HepG2 (cell line): ENCODE measurements around the gene BCL2L1. TPM values are rescaled to one million over a fixed set of nuclear protein-coding genes. Genes with fewer than 3 reads are reported as not detected.

ENCODE experiments used
- CHD2 ChIP-seq: IDR thresholded peaks from 2 replicates; pipeline ENCODE4 v1.6.1; 2011; ENCODE audit warnings: low read depth, low read length, improper control_type of control experiment
- CHD4 ChIP-seq: fragments of 200-600 bp; sonication (generic); IDR thresholded peaks from 2 replicates; pipeline ENCODE4 v1.7.0; 2017; ENCODE audit warnings: mild to moderate bottlenecking, low read length, borderline replicate concordance
- ESRRA ChIP-seq: sonication (generic); formaldehyde crosslinking; IDR thresholded peaks from 2 replicates; pipeline ENCODE4 v1.5.1; 2020; ENCODE audit warnings: mild to moderate bottlenecking, low read depth, missing genetic modification reagents
- FOXP1 ChIP-seq, 2 experiments: fragments of 450-650 bp in 1 of 2; IDR thresholded peaks; 2 replicates each; pipeline ENCODE4 v1.6.1; 2017 to 2018; ENCODE audit warnings: antibody characterized with exemption in 1 of 2
- GATAD1 ChIP-seq: IDR thresholded peaks from 2 replicates; pipeline ENCODE4 v1.6.1; 2016; ENCODE audit warnings: missing genetic modification reagents, missing compliant biosample characterization
- JARID2 ChIP-seq: sonication (generic); formaldehyde crosslinking; IDR thresholded peaks from 2 replicates; pipeline ENCODE4 v1.8.1; 2023; ENCODE audit warnings: missing genetic modification reagents, inconsistent platforms; ENCODE audit not compliant: insufficient replicate concordance
- KLF16 ChIP-seq, 2 experiments: sonication (generic) in 1 of 2; formaldehyde crosslinking in 1 of 2; IDR thresholded peaks; 2 replicates each; pipeline versions ENCODE4 v1.6.1 to v1.8.0; 2016 to 2023; ENCODE audit warnings: missing genetic modification reagents in 2 of 2, missing compliant biosample characterization in 1 of 2
- MZF1 ChIP-seq: sonication (generic); formaldehyde crosslinking; IDR thresholded peaks from 2 replicates; pipeline ENCODE4 v1.8.1; 2023; ENCODE audit warnings: mild to moderate bottlenecking, missing genetic modification reagents, borderline replicate concordance
- ONECUT2 ChIP-seq: sonication (generic); formaldehyde crosslinking; IDR thresholded peaks from 2 replicates; pipeline ENCODE4 v1.4.0; 2020; ENCODE audit warnings: missing genetic modification reagents
- PLRG1 ChIP-seq: fragments of 450-650 bp; conservative IDR thresholded peaks from 2 replicates; pipeline ENCODE4 v1.6.1; 2016
- SCMH1 ChIP-seq: sonication (generic); formaldehyde crosslinking; IDR thresholded peaks from 2 replicates; pipeline ENCODE4 v1.9.0; 2021; ENCODE audit warnings: missing genetic modification reagents, mild to moderate bottlenecking, borderline replicate concordance
- SOX13 ChIP-seq, 3 experiments: fragments of 450-650 bp in 1 of 3; sonication (generic) in 1 of 3; formaldehyde crosslinking in 1 of 3; IDR thresholded peaks in 2 of 3; conservative IDR thresholded peaks in 1 of 3; 2 replicates each; pipeline versions ENCODE4 v1.5.0 to v1.6.1; 2016 to 2020; ENCODE audit warnings: antibody characterized with exemption in 1 of 3, mild to moderate bottlenecking in 1 of 3, missing compliant biosample characterization in 1 of 3, missing genetic modification reagents in 1 of 3, moderate library complexity in 1 of 3
- TOPORS ChIP-seq: sonication (generic); formaldehyde crosslinking; IDR thresholded peaks from 2 replicates; pipeline ENCODE4 v1.8.0; 2023; ENCODE audit warnings: mild to moderate bottlenecking, missing genetic modification reagents
- ZNF207 ChIP-seq: fragments of 450-650 bp; IDR thresholded peaks from 2 replicates; pipeline ENCODE4 v1.6.1; 2016; ENCODE audit warnings: antibody characterized with exemption, borderline replicate concordance
- ZNF792 ChIP-seq: IDR thresholded peaks from 2 replicates; pipeline ENCODE4 v1.6.1; 2016
- ZNF878 ChIP-seq: sonication (generic); formaldehyde crosslinking; IDR thresholded peaks from 2 replicates; pipeline ENCODE4 v1.8.1; 2023; ENCODE audit warnings: mild to moderate bottlenecking, missing genetic modification reagents, moderate library complexity
- ZSCAN21 ChIP-seq: sonication (generic); formaldehyde crosslinking; IDR thresholded peaks from 2 replicates; pipeline ENCODE4 v1.8.0; 2022; ENCODE audit warnings: mild to moderate bottlenecking, missing genetic modification reagents, moderate library complexity, borderline replicate concordance
- polyA plus RNA-seq, 8 experiments: library from polyadenylated mRNA; depleted of rRNA in 3 of 8; stranded (reverse) in 7 of 8; unstranded in 1 of 8; fragments of >200 nt; fragmentation: Illumina TruSeq in 4 of 8; extraction: Trizol in 4 of 8; gene quantifications; 2 replicates each; pipeline versions ENCODE4 v1.2.1 to v1.2.3, GENCODE V29; 2011 to 2016; ENCODE audit warnings: low read depth in 4 of 8, missing spikeins in 1 of 8, mixed read lengths in 1 of 8; ENCODE audit not compliant: insufficient read depth in 1 of 8
- total RNA-seq, 5 experiments: library from RNA; depleted of rRNA; stranded (reverse); fragments of >200 nt; fragmentation: Illumina TruSeq; extraction: Trizol; gene quantifications; 2 replicates each; pipeline ENCODE4 v1.2.3, GENCODE V29; 2016; ENCODE audit warnings: low read depth in 1 of 5
- TF ChIP-seq, protein P1 (sequence below), 2 experiments: sonication (generic) in 1 of 2; formaldehyde crosslinking in 1 of 2; IDR thresholded peaks; 2 replicates each; pipeline versions ENCODE4 v1.4.0 to v1.6.1; 2018 to 2020; ENCODE audit warnings: missing genetic modification reagents in 2 of 2, borderline replicate concordance in 1 of 2, low read depth in 1 of 2, mild to moderate bottlenecking in 1 of 2, missing biosample characterization in 1 of 2
- TF ChIP-seq, protein P2 (sequence below): sonication (generic); formaldehyde crosslinking; IDR thresholded peaks from 2 replicates; pipeline ENCODE4 v1.5.1; 2020; ENCODE audit warnings: mild to moderate bottlenecking, missing genetic modification reagents, moderate library complexity
- TF ChIP-seq, protein P3 (sequence below): sonication (generic); formaldehyde crosslinking; IDR thresholded peaks from 2 replicates; pipeline ENCODE4 v1.4.0; 2020; ENCODE audit warnings: missing genetic modification reagents

Gene BCL2L1
- total and polyA plus RNA-seq, 2 of the 13 experiments (the other 11 are each of a cell fraction or from before 2014, with no cell fraction given) = 164 to 258 TPM

DNA sequence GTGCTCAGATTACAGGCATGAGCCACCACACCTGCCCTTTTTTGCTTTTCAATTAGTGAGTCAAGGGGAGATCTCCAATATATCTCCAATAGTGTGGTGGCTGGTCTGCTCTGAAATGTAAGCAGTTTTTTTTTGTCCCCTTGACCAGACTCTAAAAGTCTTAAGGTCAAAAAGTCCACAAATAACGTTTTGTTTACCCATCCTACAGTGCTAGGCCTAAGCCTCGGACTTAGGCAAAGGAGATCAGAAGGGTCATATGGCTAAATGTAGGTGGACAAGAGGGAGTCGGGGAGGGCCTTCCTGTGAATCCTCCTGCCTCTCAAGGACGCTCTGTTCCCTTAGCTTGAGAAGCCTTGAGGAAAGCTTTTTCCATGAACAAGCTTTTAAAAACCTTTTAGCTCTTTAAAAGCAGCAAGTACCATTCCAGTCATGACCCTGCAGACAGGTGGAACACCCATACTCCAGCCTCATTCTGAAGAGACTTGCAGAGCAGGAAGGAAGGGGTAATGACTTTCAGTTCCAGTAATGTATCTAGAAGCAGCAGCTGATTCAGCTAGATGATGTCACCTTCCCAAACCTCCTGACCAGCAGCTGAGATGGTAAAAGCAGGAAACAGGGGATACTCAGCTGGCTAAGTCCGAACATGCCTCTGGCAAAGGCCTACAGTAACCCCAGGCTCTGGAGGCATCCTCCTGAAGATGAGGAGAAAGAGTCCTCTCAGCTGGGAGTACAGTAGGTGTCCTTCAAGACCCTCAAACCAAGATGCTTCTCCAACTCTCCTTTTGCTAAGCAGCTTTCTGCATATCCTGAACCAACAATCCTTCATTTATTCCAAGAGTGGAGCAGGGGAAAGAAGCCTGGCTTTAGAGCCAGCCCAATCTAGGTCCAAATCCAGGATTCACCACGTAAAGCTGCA is 23.6 kb downstream of the BCL2L1 start (continued):
- TF ChIP-seq SOX13 (IDR thresholded peaks at IDR 0.05) = peak; percentile 36; the same call in 1 of the 2 replicates
- peak in 1 of 2 experiments; percentile 81; a peak in 2 of 4 replicates for TF ChIP-seq SOX13 (CRISPR knock-in tag; conservative IDR thresholded peaks at IDR 0.05 in 1 of 2, IDR thresholded peaks at IDR 0.05 in 1 of 2)
- TF ChIP-seq KLF16 (CRISPR knock-in tag; IDR thresholded peaks at IDR 0.05) = peak in 1 of 2 experiments; percentile 67; a peak in 2 of 4 replicates
- TF ChIP-seq, protein P1, sequence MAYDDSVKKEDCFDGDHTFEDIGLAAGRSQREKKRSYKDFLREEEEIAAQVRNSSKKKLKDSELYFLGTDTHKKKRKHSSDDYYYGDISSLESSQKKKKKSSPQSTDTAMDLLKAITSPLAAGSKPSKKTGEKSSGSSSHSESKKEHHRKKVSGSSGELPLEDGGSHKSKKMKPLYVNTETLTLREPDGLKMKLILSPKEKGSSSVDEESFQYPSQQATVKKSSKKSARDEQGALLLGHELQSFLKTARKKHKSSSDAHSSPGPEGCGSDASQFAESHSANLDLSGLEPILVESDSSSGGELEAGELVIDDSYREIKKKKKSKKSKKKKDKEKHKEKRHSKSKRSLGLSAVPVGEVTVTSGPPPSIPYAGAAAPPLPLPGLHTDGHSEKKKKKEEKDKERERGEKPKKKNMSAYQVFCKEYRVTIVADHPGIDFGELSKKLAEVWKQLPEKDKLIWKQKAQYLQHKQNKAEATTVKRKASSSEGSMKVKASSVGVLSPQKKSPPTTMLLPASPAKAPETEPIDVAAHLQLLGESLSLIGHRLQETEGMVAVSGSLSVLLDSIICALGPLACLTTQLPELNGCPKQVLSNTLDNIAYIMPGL (CRISPR knock-in tag; IDR thresholded peaks at IDR 0.05; ENCODE audit: borderline replicate concordance in 1 of 2, low read depth in 1 of 2) = 0 out of 4 replicates have a peak, but pooled peaks of 1 of the 2 experiments have one; percentile 23
- TF ChIP-seq, protein P2, sequence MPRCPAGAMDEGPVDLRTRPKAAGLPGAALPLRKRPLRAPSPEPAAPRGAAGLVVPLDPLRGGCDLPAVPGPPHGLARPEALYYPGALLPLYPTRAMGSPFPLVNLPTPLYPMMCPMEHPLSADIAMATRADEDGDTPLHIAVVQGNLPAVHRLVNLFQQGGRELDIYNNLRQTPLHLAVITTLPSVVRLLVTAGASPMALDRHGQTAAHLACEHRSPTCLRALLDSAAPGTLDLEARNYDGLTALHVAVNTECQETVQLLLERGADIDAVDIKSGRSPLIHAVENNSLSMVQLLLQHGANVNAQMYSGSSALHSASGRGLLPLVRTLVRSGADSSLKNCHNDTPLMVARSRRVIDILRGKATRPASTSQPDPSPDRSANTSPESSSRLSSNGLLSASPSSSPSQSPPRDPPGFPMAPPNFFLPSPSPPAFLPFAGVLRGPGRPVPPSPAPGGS (CRISPR knock-in tag) = no peak; the same call in 1 of the 2 replicates
- no peak for TF ChIP-seq MZF1 (CRISPR knock-in tag)
- peak; percentile 10; the same call in 1 of the 2 replicates for TF ChIP-seq CHD2
- no peak for TF ChIP-seq ZSCAN21 (CRISPR knock-in tag)
- no peak for TF ChIP-seq ZNF207
- peak; percentile 25; the same call in 1 of the 2 replicates for TF ChIP-seq CHD4
- TF ChIP-seq ZNF878 (CRISPR knock-in tag) = peak; percentile 68; the same call in 1 of the 2 replicates
- no peak for TF ChIP-seq SCMH1 (CRISPR knock-in tag)
- peak; percentile 82 for TF ChIP-seq ESRRA (CRISPR knock-in tag)
- no peak for TF ChIP-seq FOXP1 (IDR thresholded peaks at IDR 0.05)
- peak; percentile 86 for TF ChIP-seq FOXP1 (CRISPR knock-in tag; IDR thresholded peaks at IDR 0.05)
- no peak for TF ChIP-seq JARID2 (CRISPR knock-in tag)
- TF ChIP-seq, protein P3, sequence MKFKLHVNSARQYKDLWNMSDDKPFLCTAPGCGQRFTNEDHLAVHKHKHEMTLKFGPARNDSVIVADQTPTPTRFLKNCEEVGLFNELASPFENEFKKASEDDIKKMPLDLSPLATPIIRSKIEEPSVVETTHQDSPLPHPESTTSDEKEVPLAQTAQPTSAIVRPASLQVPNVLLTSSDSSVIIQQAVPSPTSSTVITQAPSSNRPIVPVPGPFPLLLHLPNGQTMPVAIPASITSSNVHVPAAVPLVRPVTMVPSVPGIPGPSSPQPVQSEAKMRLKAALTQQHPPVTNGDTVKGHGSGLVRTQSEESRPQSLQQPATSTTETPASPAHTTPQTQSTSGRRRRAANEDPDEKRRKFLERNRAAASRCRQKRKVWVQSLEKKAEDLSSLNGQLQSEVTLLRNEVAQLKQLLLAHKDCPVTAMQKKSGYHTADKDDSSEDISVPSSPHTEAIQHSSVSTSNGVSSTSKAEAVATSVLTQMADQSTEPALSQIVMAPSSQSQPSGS (CRISPR knock-in tag) = peak; percentile 23; the same call in 1 of the 2 replicates
- TF ChIP-seq GATAD1 (CRISPR knock-in tag) = peak; percentile 13; the same call in 1 of the 2 replicates
- TF ChIP-seq ZNF792 (CRISPR knock-in tag) = peak; percentile 10; the same call in 1 of the 2 replicates
- no peak for TF ChIP-seq PLRG1
- TF ChIP-seq TOPORS (CRISPR knock-in tag) = 0 out of 2 replicates have a peak, but pooled peaks have one; percentile 72
- peak; percentile 56; the same call in 1 of the 2 replicates for TF ChIP-seq ONECUT2 (CRISPR knock-in tag)
